HCT116 (cell line): ENCODE results near the gene NEK11.

ENCODE experiments used
- CEBPB ChIP-seq: IDR thresholded peaks from 2 replicates; pipeline ENCODE4 v1.6.1; 2012; ENCODE audit warnings: low read depth
- CTCF ChIP-seq, 3 experiments: fragments of 200-600 bp in 1 of 3; sonication (generic) in 1 of 3; IDR thresholded peaks in 2 of 3; conservative IDR thresholded peaks in 1 of 3; 2 replicates each; pipeline ENCODE4 v1.5.1; 2012 to 2017; ENCODE audit warnings: low read depth in 2 of 3, low read length in 2 of 3, antibody characterized with exemption in 1 of 3, borderline replicate concordance in 1 of 3, control low read depth in 1 of 3, mild to moderate bottlenecking in 1 of 3, mixed read lengths in 1 of 3, mixed run types in 1 of 3, moderate library complexity in 1 of 3; ENCODE audit not compliant: insufficient read depth in 1 of 3
- ELF1 ChIP-seq: IDR thresholded peaks from 2 replicates; pipeline ENCODE4 v1.6.1; 2012; ENCODE audit warnings: low read depth, borderline replicate concordance
- EZH2 ChIP-seq: fragments of 200-600 bp; sonication (generic); IDR thresholded peaks from 2 replicates; pipeline ENCODE4 v1.6.1; 2017; ENCODE audit warnings: antibody characterized with exemption, mixed run types
- EZH2phosphoT487 ChIP-seq: fragments of 200-600 bp; IDR thresholded peaks from 2 replicates; pipeline ENCODE4 v1.6.1; 2018; ENCODE audit warnings: antibody characterized with exemption, borderline replicate concordance
- POLR2A ChIP-seq: IDR thresholded peaks from 2 replicates; pipeline ENCODE4 v1.7.0; 2011; ENCODE audit warnings: borderline replicate concordance; ENCODE audit not compliant: insufficient read depth, insufficient read length; ENCODE audit errors: extremely low read depth
- SIN3A ChIP-seq: IDR thresholded peaks from 2 replicates; pipeline ENCODE4 v1.6.1; 2012; ENCODE audit warnings: low read depth
- SP1 ChIP-seq: IDR thresholded peaks from 2 replicates; pipeline ENCODE4 v1.6.1; 2012; ENCODE audit warnings: low read depth
- YY1 ChIP-seq: IDR thresholded peaks from 2 replicates; pipeline ENCODE4 v1.6.1; 2011; ENCODE audit warnings: low read length, low read depth, moderate library complexity, mild to moderate bottlenecking; ENCODE audit not compliant: insufficient replicate concordance; ENCODE audit errors: extremely low read depth
- ZNF274 ChIP-seq: fragments of 200-500 bp; sonication (Bioruptor generic); IDR thresholded peaks from 2 replicates; pipeline ENCODE4 v1.6.1; 2014; ENCODE audit warnings: mild to moderate bottlenecking, low read depth, low read length, inconsistent platforms
- TF ChIP-seq, protein P1 (sequence below): IDR thresholded peaks from 2 replicates; pipeline ENCODE4 v1.6.1; 2012; ENCODE audit warnings: low read depth

- TF ChIP-seq CTCF (IDR thresholded peaks at IDR 0.05 in 2 of 3, conservative IDR thresholded peaks at IDR 0.05 in 1 of 3; ENCODE audit: borderline replicate concordance in 1 of 3, insufficient read depth in 1 of 3, low read depth in 2 of 3, low read length in 2 of 3) (peak in 1 of 3 experiments; percentile 47; a peak in 2 of 6 replicates), POLR2A (no peak), EZH2phosphoT487 (no peak), SIN3A (no peak), ELF1 (no peak), YY1 (no peak), CEBPB (no peak), EZH2 (no peak), SP1 (no peak), ZNF274 (no peak)
- TF ChIP-seq, protein P1, sequence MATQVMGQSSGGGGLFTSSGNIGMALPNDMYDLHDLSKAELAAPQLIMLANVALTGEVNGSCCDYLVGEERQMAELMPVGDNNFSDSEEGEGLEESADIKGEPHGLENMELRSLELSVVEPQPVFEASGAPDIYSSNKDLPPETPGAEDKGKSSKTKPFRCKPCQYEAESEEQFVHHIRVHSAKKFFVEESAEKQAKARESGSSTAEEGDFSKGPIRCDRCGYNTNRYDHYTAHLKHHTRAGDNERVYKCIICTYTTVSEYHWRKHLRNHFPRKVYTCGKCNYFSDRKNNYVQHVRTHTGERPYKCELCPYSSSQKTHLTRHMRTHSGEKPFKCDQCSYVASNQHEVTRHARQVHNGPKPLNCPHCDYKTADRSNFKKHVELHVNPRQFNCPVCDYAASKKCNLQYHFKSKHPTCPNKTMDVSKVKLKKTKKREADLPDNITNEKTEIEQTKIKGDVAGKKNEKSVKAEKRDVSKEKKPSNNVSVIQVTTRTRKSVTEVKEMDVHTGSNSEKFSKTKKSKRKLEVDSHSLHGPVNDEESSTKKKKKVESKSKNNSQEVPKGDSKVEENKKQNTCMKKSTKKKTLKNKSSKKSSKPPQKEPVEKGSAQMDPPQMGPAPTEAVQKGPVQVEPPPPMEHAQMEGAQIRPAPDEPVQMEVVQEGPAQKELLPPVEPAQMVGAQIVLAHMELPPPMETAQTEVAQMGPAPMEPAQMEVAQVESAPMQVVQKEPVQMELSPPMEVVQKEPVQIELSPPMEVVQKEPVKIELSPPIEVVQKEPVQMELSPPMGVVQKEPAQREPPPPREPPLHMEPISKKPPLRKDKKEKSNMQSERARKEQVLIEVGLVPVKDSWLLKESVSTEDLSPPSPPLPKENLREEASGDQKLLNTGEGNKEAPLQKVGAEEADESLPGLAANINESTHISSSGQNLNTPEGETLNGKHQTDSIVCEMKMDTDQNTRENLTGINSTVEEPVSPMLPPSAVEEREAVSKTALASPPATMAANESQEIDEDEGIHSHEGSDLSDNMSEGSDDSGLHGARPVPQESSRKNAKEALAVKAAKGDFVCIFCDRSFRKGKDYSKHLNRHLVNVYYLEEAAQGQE = no peak
Measured at GRCh38 chr3:131047582-131047981, 20.9 kb downstream of the NEK11 start.
